Mucosa of stomach (tissue), 1 donor: ENCODE measurements around the gene ANO2.

Source experiments
- H3K27me3 ChIP-seq: one replicate; pipeline ENCODE4 v1.7.0; 2013; ENCODE audit warnings: mild to moderate bottlenecking, low read length; ENCODE audit not compliant: control insufficient read depth, insufficient read depth
- H3K36me3 ChIP-seq: one replicate; pipeline ENCODE4 v1.7.0; 2013; ENCODE audit warnings: low read length; ENCODE audit not compliant: control insufficient read depth, insufficient read depth
- H3K4me1 ChIP-seq: one replicate; pipeline ENCODE4 v1.7.0; 2013; ENCODE audit warnings: mild to moderate bottlenecking, low read length; ENCODE audit not compliant: control insufficient read depth, insufficient read depth
- H3K4me3 ChIP-seq: one replicate; pipeline ENCODE4 v1.7.0; 2013; ENCODE audit warnings: low read length
- H3K9ac ChIP-seq: one replicate; pipeline ENCODE4 v1.7.0; 2013; ENCODE audit warnings: mild to moderate bottlenecking, low read length, moderate library complexity
- H3K9me3 ChIP-seq: one replicate; pipeline ENCODE4 v1.7.0; 2013; ENCODE audit warnings: mild to moderate bottlenecking, low read length, moderate library complexity; ENCODE audit not compliant: control insufficient read depth
- donor health status: Pancreatic carcinoma.

Gene ANO2

GRCh38 chr12:5778821-5779220 is 166.2 kb downstream of the ANO2 start:
- Histone ChIP-seq H3K36me3 (no peaks in the 10 kb centered on the region), H3K27me3 (no peaks in the 10 kb centered on the region), H3K9me3 (no peaks in the 10 kb centered on the region), H3K9ac (no peak overlapping the region), H3K4me3 (no peak overlapping the region), H3K4me1 (no peaks in the 10 kb centered on the region)

- Histone ChIP-seq H3K9me3 (no peaks in the 10 kb centered on the region), H3K27me3 (no peaks in the 10 kb centered on the region), H3K36me3 (no peaks in the 10 kb centered on the region), H3K4me1 (no peaks in the 10 kb centered on the region), H3K4me3 (no peak overlapping the region), H3K9ac (no peak overlapping the region)
Measured at GRCh38 chr12:5777451-5777850, 167.6 kb downstream of the ANO2 start.

- no peak overlapping the region for H3K4me3 ChIP-seq
- no peak overlapping the region for H3K9ac ChIP-seq
- H3K4me1 ChIP-seq: no peaks in the 10 kb centered on the region
- H3K36me3 ChIP-seq: no peaks in the 10 kb centered on the region
- no peaks in the 10 kb centered on the region for H3K9me3 ChIP-seq
- no peaks in the 10 kb centered on the region for H3K27me3 ChIP-seq
Measured at GRCh38 chr12:5776091-5776490, 169.0 kb downstream of the ANO2 start.

- Histone ChIP-seq H3K27me3 (no peaks in the 10 kb centered on the region), H3K9me3 (no peaks in the 10 kb centered on the region), H3K36me3 (no peaks in the 10 kb centered on the region)
Measured at GRCh38 chr12:5773550-5773949, 171.5 kb downstream of the ANO2 start.

GRCh38 chr12:5771756-5772155 is 173.3 kb downstream of the ANO2 start:
- H3K4me3 ChIP-seq: no peak overlapping the region
- H3K9me3 ChIP-seq: no peaks in the 10 kb centered on the region
- H3K36me3 ChIP-seq: no peaks in the 10 kb centered on the region
- H3K27me3 ChIP-seq: no peaks in the 10 kb centered on the region
- H3K9ac ChIP-seq: no peak overlapping the region
- H3K4me1 ChIP-seq: no peaks in the 10 kb centered on the region

More at GRCh38 chr12:5773550-5773949, 171.5 kb downstream of the ANO2 start:
- Histone ChIP-seq H3K9ac (no peak overlapping the region), H3K4me1 (no peaks in the 10 kb centered on the region), H3K4me3 (no peak overlapping the region)

GRCh38 chr12:5770727-5771126 is 174.3 kb downstream of the ANO2 start:
- H3K4me1 ChIP-seq: no peaks in the 10 kb centered on the region
- no peaks in the 10 kb centered on the region for H3K36me3 ChIP-seq
- H3K9me3 ChIP-seq: no peaks in the 10 kb centered on the region
- no peak overlapping the region for H3K9ac ChIP-seq
- no peak overlapping the region for H3K4me3 ChIP-seq
- H3K27me3 ChIP-seq: no peaks in the 10 kb centered on the region

GRCh38 chr12:5768581-5769196 is 176.4 kb downstream of the ANO2 start:
- Histone ChIP-seq H3K9me3 (no peaks in the 10 kb centered on the region), H3K4me1 (no peaks in the 10 kb centered on the region), H3K9ac (no peak overlapping the region), H3K27me3 (no peaks in the 10 kb centered on the region), H3K36me3 (no peaks in the 10 kb centered on the region), H3K4me3 (no peak overlapping the region)

GRCh38 chr12:5768171-5768570 is 176.9 kb downstream of the ANO2 start:
- Histone ChIP-seq H3K27me3 (no peaks in the 10 kb centered on the region), H3K9me3 (no peaks in the 10 kb centered on the region), H3K9ac (no peak overlapping the region), H3K36me3 (no peaks in the 10 kb centered on the region), H3K4me3 (no peak overlapping the region), H3K4me1 (no peaks in the 10 kb centered on the region)

- Histone ChIP-seq H3K9ac (no peak overlapping the region), H3K4me3 (no peak overlapping the region), H3K9me3 (no peaks in the 10 kb centered on the region), H3K36me3 (no peaks in the 10 kb centered on the region), H3K4me1 (no peaks in the 10 kb centered on the region), H3K27me3 (peaks cover 3% of the 10 kb centered on the region)
Measured at GRCh38 chr12:5758347-5758746, 186.7 kb downstream of the ANO2 start.

GRCh38 chr12:5756338-5756842 is 188.7 kb downstream of the ANO2 start:
- Histone ChIP-seq H3K36me3 (no peaks in the 10 kb centered on the region), H3K4me3 (no peak overlapping the region), H3K9me3 (no peaks in the 10 kb centered on the region), H3K4me1 (no peaks in the 10 kb centered on the region), H3K27me3 (peaks cover 3% of the 10 kb centered on the region), H3K9ac (no peak overlapping the region)

GRCh38 chr12:5748027-5748426 is 197.0 kb downstream of the ANO2 start:
- H3K36me3 ChIP-seq: no peaks in the 10 kb centered on the region
- no peak overlapping the region for H3K4me3 ChIP-seq
- H3K9ac ChIP-seq: no peak overlapping the region
- H3K4me1 ChIP-seq: peaks cover 6% of the 10 kb centered on the region
- no peaks in the 10 kb centered on the region for H3K27me3 ChIP-seq
- no peaks in the 10 kb centered on the region for H3K9me3 ChIP-seq

- H3K27me3 ChIP-seq: no peaks in the 10 kb centered on the region
- no peak overlapping the region for H3K4me3 ChIP-seq
- H3K9ac ChIP-seq: no peak overlapping the region
- no peaks in the 10 kb centered on the region for H3K36me3 ChIP-seq
- H3K4me1 ChIP-seq: peaks cover 6% of the 10 kb centered on the region
- no peaks in the 10 kb centered on the region for H3K9me3 ChIP-seq
Measured at GRCh38 chr12:5746917-5747316, 198.1 kb downstream of the ANO2 start.
